Ammon's horn (tissue), 1 donor: ENCODE data around the gene SLC5A1.
"Not testable (repeated sequence)": the region's sequence is repeated elsewhere in the genome, so short reads cannot be mapped to it uniquely, and the experiment has no call there.

Experiments used
- DNase-seq: peaks from one replicate; pipeline ENCODE4 v3.0.0-alpha.2; 2016; ENCODE audit warnings: low spot score

The SLC5A1 gene

DNA sequence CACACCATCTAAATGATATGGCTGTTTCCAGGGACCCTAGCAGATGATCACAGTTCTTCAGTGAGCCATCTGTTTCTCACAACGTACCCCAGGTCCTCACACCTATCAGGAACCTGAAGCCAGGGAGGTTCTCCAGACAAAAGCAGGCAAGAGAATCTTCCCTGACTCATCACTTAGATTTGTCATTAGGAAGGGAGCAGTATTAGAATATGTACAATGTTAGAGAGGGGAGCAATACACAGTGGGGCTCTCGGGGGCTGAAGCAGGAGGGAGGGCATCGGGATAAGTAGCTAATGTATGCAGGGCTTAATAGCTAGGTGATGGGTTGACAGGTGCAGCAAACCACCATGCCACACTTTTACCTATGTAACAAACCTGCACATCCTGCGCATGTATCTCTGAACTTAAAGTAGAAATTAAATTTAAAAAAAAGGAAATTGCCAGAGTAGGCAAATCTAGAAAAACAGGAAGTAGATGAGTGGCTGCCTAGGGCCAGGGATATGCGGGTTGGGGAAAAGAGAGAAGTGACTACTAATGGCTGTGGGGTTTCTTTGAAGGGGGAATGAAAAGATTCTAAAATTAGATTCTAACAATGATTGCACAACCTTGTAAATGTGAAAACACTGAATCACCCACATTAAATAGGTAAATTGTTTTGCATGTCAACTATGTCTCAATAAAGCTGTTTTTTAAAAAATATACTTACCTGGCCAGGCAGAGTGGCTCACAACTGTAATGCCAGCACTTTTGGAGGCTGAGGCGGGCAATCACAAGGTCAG, 101.6 kb downstream of the SLC5A1 start:
- DNase-seq = peak; percentile 30

- not testable (repeated sequence) for DNase-seq
Measured at GRCh38 chr22:32147128-32147527, 104.1 kb downstream of the SLC5A1 start.

GRCh38 chr22:32148372-32148771, 105.3 kb downstream of the SLC5A1 start:
- peak; percentile 18 for DNase-seq

- not testable (repeated sequence) for DNase-seq
Measured at GRCh38 chr22:32150647-32151046, 107.6 kb downstream of the SLC5A1 start.

DNA sequence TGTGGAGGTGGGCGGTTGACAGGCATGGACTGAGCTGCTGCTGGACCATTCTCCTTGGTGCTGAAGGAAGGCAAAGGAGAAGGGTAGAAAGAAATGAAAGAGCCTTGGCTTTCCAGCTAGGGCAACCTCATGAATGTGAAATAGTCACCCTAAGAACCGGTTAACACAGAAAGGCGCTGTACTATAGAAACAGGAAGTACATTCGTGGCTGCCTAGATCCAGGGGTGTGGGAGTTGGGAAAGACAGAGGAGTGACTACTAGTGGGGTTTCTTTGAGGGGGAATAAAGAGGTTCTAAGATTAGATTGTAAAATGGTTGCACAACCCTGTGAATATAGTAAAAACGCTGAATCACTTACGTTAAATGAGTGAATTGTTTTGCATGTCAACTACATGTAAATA, 108.6 kb downstream of the SLC5A1 start:
- not testable (repeated sequence) for DNase-seq

GRCh38 chr22:32154727-32155126, 111.7 kb downstream of the SLC5A1 start:
- not testable (repeated sequence) for DNase-seq

- DNase-seq = not testable (repeated sequence)
Measured at GRCh38 chr22:32157632-32158031, 114.6 kb downstream of the SLC5A1 start.

DNA sequence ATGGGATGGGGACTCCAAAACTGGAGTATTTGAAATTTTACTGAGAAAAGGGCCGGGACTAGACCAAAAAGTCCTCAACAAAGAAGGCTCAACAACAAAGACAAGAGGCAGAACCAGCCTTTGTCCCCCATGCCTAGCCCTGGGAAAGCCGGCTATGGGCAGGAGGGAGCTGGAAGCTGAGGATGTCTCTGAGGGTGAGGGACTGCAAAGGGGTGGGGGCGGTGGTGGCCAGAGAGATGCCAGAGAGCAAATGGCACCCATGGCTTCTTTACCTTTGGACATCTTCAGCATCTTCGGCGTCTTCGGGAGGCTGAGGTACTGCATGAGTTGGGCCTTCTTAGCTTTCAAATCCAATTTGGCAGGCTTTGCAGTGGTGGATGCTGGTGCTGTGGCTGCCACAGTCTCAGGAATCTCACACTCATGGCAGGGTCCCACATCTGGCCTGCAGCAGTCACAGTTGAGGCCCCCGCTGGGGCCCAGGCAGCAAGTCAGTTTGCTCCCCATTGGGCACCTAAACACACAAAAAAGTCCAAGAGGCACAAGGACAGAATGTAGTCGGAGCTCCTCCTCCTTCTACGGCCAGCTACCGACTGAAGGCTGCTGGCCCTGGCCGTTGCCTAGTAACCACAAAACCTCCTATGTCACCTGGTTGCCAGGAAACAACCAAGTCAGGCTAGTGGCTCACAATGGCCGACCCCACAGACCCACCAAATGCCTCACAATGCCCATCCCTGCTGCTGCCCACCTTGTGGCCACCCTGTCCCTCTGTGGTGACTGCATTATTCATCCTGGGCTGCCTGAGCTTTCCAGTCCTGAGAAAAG, 115.9 kb downstream of the SLC5A1 start, which contains the start of gene C22orf42:
Gene C22orf42, minus strand, starts transcription at position 592 of the 822 bp plus-strand sequence. Its CDS starts 88 bp downstream, at position 504.
- DNase-seq = no peak

GRCh38 chr22:32160411-32160810, 117.3 kb downstream of the SLC5A1 start:
- DNase-seq = not testable (repeated sequence)
